GM12865 (cell line): Measurements from ENCODE around the gene RABGAP1L.

Source experiments
- DNase-seq: peaks from one replicate; pipeline ENCODE4 v3.0.0; 2010; ENCODE audit warnings: low read depth
- H3K4me3 ChIP-seq: 2 replicates; pipeline ENCODE4 v1.5.1; 2011; ENCODE audit warnings: mild to moderate bottlenecking, low read depth, low read length, control low read depth
- CTCF ChIP-seq: IDR thresholded peaks from 2 replicates; pipeline ENCODE4 v1.5.1; 2011; ENCODE audit warnings: low read length, control low read depth, low read depth, inconsistent platforms; ENCODE audit not compliant: insufficient read depth; ENCODE audit errors: missing control alignments

Gene RABGAP1L

GRCh38 chr1:174898102-174898797 lies 738.9 kb downstream of the RABGAP1L start:
- no peak for DNase-seq
- H3K4me3 ChIP-seq: no peak overlapping the region
- TF ChIP-seq CTCF: no peak

GRCh38 chr1:174900317-174900716 lies 741.0 kb downstream of the RABGAP1L start:
- DNase-seq: no peak
- H3K4me3 ChIP-seq: no peak overlapping the region
- TF ChIP-seq CTCF: no peak

- no peak for DNase-seq
- no peak for TF ChIP-seq CTCF
Observed at GRCh38 chr1:174902531-174903099, 743.3 kb downstream of the RABGAP1L start.

GRCh38 chr1:174911606-174912005 lies 752.3 kb downstream of the RABGAP1L start:
- no peak for DNase-seq
- TF ChIP-seq CTCF: no peak
- H3K4me3 ChIP-seq: no peak overlapping the region

More at GRCh38 chr1:174902531-174903099, 743.3 kb downstream of the RABGAP1L start:
- H3K4me3 ChIP-seq: no peak overlapping the region

GRCh38 chr1:174912264-174912663 lies 752.9 kb downstream of the RABGAP1L start:
- TF ChIP-seq CTCF: no peak
- peak; percentile 57 for DNase-seq
- H3K4me3 ChIP-seq: no peak overlapping the region

- DNase-seq: no peak
- TF ChIP-seq CTCF: no peak
- no peak overlapping the region for H3K4me3 ChIP-seq
Observed at GRCh38 chr1:174913225-174913903, 754.0 kb downstream of the RABGAP1L start.
